SJSA1 (cell line): ENCODE measurements around the gene SMLR1. TPM values are rescaled to one million over a fixed set of nuclear protein-coding genes. Genes with fewer than 3 reads are reported as not detected.
A peak's percentile ranks its signal among the peaks of the same experiment; 100 is the strongest.

Experiments
- DNase-seq, 2 experiments: peaks; one replicate each; pipeline ENCODE4 v3.0.0-alpha.2; 2015 to 2020; ENCODE audit warnings: low spot score in 2 of 2, low read depth in 1 of 2
- H3K27ac ChIP-seq: fragments of 250-450 bp; sonication (Bioruptor Pico); 2 replicates; pipeline ENCODE4 v1.5.1; 2020; ENCODE audit warnings: mild to moderate bottlenecking, moderate library complexity
- H3K27me3 ChIP-seq: fragments of 250-450 bp; sonication (Bioruptor Pico); replicated peaks from 2 replicates; pipeline ENCODE4 v1.5.1; 2020; ENCODE audit warnings: mild to moderate bottlenecking, moderate library complexity
- H3K36me3 ChIP-seq: fragments of 250-450 bp; sonication (Bioruptor Pico); 2 replicates; pipeline ENCODE4 v1.5.1; 2020; ENCODE audit warnings: mild to moderate bottlenecking
- H3K4me1 ChIP-seq: fragments of 250-450 bp; sonication (Bioruptor Pico); replicated peaks from 2 replicates; pipeline ENCODE4 v1.6.1; 2021; ENCODE audit warnings: mild to moderate bottlenecking
- H3K4me3 ChIP-seq: fragments of 250-450 bp; sonication (Bioruptor Pico); 2 replicates; pipeline ENCODE4 v1.5.1; 2020; ENCODE audit warnings: mild to moderate bottlenecking
- H3K9me3 ChIP-seq: fragments of 250-450 bp; sonication (Bioruptor Pico); replicated peaks from 2 replicates; pipeline ENCODE4 v1.5.1; 2020; ENCODE audit warnings: mild to moderate bottlenecking
- total RNA-seq: library from RNA; depleted of rRNA; stranded (reverse); fragments of >200 nt; shearing (Covaris generic); gene quantifications from 2 replicates; pipeline ENCODE4 v1.2.3, GENCODE V29; 2014; rRNA removed

SMLR1 gene
- total RNA-seq, 1 experiment from 2014 or later, result not detected

- Histone ChIP-seq H3K36me3 (peaks cover 41% of the 10 kb centered on the region), H3K4me3 (no peak overlapping the region), H3K27ac (no peak overlapping the region), H3K27me3 (no peaks in the 10 kb centered on the region), H3K9me3 (no peaks in the 10 kb centered on the region), H3K4me1 (no peaks in the 10 kb centered on the region)
- DNase-seq, result no peak
Measured at GRCh38 chr6:130870179-130870880, 43.1 kb downstream of the SMLR1 start.

- Histone ChIP-seq H3K4me3 (no peak overlapping the region), H3K27me3 (no peaks in the 10 kb centered on the region), H3K4me1 (no peaks in the 10 kb centered on the region), H3K9me3 (no peaks in the 10 kb centered on the region), H3K36me3 (peaks cover 24% of the 10 kb centered on the region), H3K27ac (no peak overlapping the region)
- DNase-seq, result peak; percentile 41 to 66
Measured at GRCh38 chr6:130872250-130873095, 45.3 kb downstream of the SMLR1 start.

GRCh38 chr6:130873746-130874145, 46.5 kb downstream of the SMLR1 start:
- no peaks in the 10 kb centered on the region; the same call in 1 of the 2 replicates for H3K4me1 ChIP-seq
- no peaks in the 10 kb centered on the region for H3K27me3 ChIP-seq
- peaks cover 24% of the 10 kb centered on the region for H3K36me3 ChIP-seq
- H3K27ac ChIP-seq, result no peak overlapping the region
- H3K4me3 ChIP-seq, result no peak overlapping the region
- H3K9me3 ChIP-seq, result no peaks in the 10 kb centered on the region
- DNase-seq, result no peak

- Histone ChIP-seq H3K4me3 (no peak overlapping the region), H3K36me3 (peaks cover 41% of the 10 kb centered on the region), H3K27ac (no peak overlapping the region), H3K27me3 (no peaks in the 10 kb centered on the region), H3K9me3 (no peaks in the 10 kb centered on the region), H3K4me1 (peaks cover 3% of the 10 kb centered on the region; the same call in 1 of the 2 replicates)
- no peak for DNase-seq
Measured at GRCh38 chr6:130879826-130880225, 52.6 kb downstream of the SMLR1 start.

GRCh38 chr6:130882370-130882769, 55.2 kb downstream of the SMLR1 start:
- H3K27me3 ChIP-seq, result no peaks in the 10 kb centered on the region
- peaks cover 3% of the 10 kb centered on the region; the same call in 1 of the 2 replicates for H3K4me1 ChIP-seq
- no peak for DNase-seq
- no peak overlapping the region for H3K4me3 ChIP-seq
- no peak overlapping the region for H3K27ac ChIP-seq
- peaks cover 39% of the 10 kb centered on the region for H3K36me3 ChIP-seq
- no peaks in the 10 kb centered on the region for H3K9me3 ChIP-seq

- peak; percentile 53 to 70 for DNase-seq
- no peak overlapping the region for H3K27ac ChIP-seq
- peaks cover 45% of the 10 kb centered on the region for H3K36me3 ChIP-seq
- H3K4me1 ChIP-seq, result peaks cover 2% of the 10 kb centered on the region; the same call in 1 of the 2 replicates
- H3K27me3 ChIP-seq, result no peaks in the 10 kb centered on the region
- no peak overlapping the region for H3K4me3 ChIP-seq
- no peaks in the 10 kb centered on the region for H3K9me3 ChIP-seq
Measured at GRCh38 chr6:130885392-130886192, 58.4 kb downstream of the SMLR1 start.

Other genes with a start within 250 kb of the SMLR1 start
- 73.6 and 76.9 TPM in 2 replicates for gene EPB41L2, start 235.8 kb downstream of the SMLR1 start, total RNA-seq